Diencephalon (tissue), 1 donor: ENCODE data around the gene MMADHC. TPM values are rescaled to one million over a fixed set of nuclear protein-coding genes. Genes with fewer than 3 reads are reported as not detected.

ENCODE experiments used
- small RNA-seq: library from RNA; depleted of rRNA; stranded (forward); fragments of <200 nt; gene quantifications from one replicate; pipeline ENCODE3, GENCODE V24; 2014
- total RNA-seq: library from RNA; depleted of rRNA; stranded (reverse); fragments of >200 nt; gene quantifications from one replicate; pipeline ENCODE4 v1.2.3, GENCODE V29; 2014

Gene MMADHC
- total RNA-seq, result 102 TPM

GRCh38 chr2:149587220-149587949, at the start of gene MMADHC:
TSS of gene MMADHC (minus strand) at chr2:149587775. CDS start at chr2:149587097, 678 bp downstream.

Small RNAs within 50 kb of the gene (small RNA-seq; reads per million reads assigned to genes)
- gene RNU6-601P, result not detected
